Gastroesophageal sphincter (tissue), 4 donors: Measurements from ENCODE around the gene UIMC1. TPM values are rescaled to one million over a fixed set of nuclear protein-coding genes. Genes with fewer than 3 reads are reported as not detected.

Experiments
- ATAC-seq: fragments of 150-250 bp; one replicate; pipeline ENCODE4 v1.9.1; 2016; ENCODE audit warnings: mild to moderate bottlenecking, moderate library complexity
- H3K27ac ChIP-seq, 4 donors: fragments of 200-600 bp; sonication (generic) in 3 of 4; 1 replicate in 3 of 4; 2 replicates in 1 of 4; pipeline ENCODE4 v1.5.1; 2016 to 2019
- H3K27me3 ChIP-seq: fragments of 200-600 bp; sonication (generic); one replicate; pipeline ENCODE4 v1.5.1; 2019
- H3K36me3 ChIP-seq, 2 donors: fragments of 200-600 bp; sonication (generic); one replicate each; pipeline ENCODE4 v1.5.1; 2019; ENCODE audit warnings: control low read depth in 1 of 2
- H3K4me1 ChIP-seq, 3 donors: fragments of 200-600 bp; sonication (generic); 1 replicate in 2 of 3; 2 replicates in 1 of 3; pipeline ENCODE4 v1.5.1; 2016 to 2019; ENCODE audit warnings: control low read depth in 2 of 3
- H3K4me3 ChIP-seq, 2 donors: fragments of 200-600 bp; sonication (generic); one replicate each; pipeline ENCODE4 v1.5.1; 2019; ENCODE audit warnings: mild to moderate bottlenecking in 1 of 2, moderate library complexity in 1 of 2
- H3K9me3 ChIP-seq, 3 donors: fragments of 200-600 bp; sonication (generic); one replicate each; pipeline ENCODE4 v1.5.1; 2017 to 2019; ENCODE audit warnings: control low read depth in 2 of 3
- CTCF ChIP-seq, 4 experiments: fragments of 200-600 bp in 2 of 4; fragments of 450-650 bp in 2 of 4; sonication (generic) in 1 of 4; IDR thresholded peaks; one replicate each; pipeline ENCODE4 v1.5.1; 2017 to 2019; ENCODE audit warnings: antibody characterized with exemption in 4 of 4, mild to moderate bottlenecking in 2 of 4, moderate library complexity in 2 of 4
- EP300 ChIP-seq: sonication (generic); formaldehyde crosslinking; IDR thresholded peaks from one replicate; pipeline ENCODE4 v1.6.1; 2017; ENCODE audit warnings: antibody characterized with exemption, mild to moderate bottlenecking
- POLR2A ChIP-seq, 2 donors: fragments of 450-650 bp; IDR thresholded peaks; one replicate each; pipeline ENCODE4 v1.6.1; 2017; ENCODE audit warnings: antibody characterized with exemption in 2 of 2, mild to moderate bottlenecking in 2 of 2, moderate library complexity in 1 of 2
- POLR2AphosphoS5 ChIP-seq: sonication (generic); formaldehyde crosslinking; IDR thresholded peaks from one replicate; pipeline ENCODE4 v1.6.1; 2017; ENCODE audit warnings: antibody characterized with exemption
- WGBS, 2 donors: methylation state at CpG; one replicate each; pipeline ENCODE4 v1.1.5; 2018; ENCODE audit warnings: low coverage in 1 of 2; 5-methylcytosine and 5-hydroxymethylcytosine counted together
- total RNA-seq, 4 donors: library from RNA; depleted of rRNA; stranded (reverse); fragments of >200 nt; gene quantifications; one replicate each; pipeline ENCODE4 v1.1.0, GENCODE V29; 2016

The UIMC1 gene
- total RNA-seq, 4 donors from 2014 or later = 37.9 to 50.6 (median 44.7) TPM

DNA sequence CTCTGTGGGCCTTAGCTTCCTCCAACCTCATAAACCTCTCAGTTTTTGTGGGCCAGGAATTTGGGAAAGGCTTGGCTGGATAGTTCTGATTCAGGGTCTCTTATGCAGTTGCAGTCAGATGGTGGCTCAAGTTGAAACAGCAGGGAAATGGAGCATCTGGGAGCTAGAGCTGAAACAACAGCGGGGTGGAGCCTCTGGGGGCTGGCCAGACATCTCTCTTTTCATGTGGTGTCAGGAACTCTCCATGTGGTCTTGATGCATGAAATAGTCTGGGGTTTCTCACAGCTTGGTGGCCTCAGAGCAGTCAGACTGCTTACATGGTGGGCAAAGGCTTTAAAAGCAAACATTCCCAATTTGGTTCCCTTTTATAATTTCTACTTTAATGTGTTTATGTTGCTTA is 29.4 kb upstream of the UIMC1 start:
- peaks cover 0 to 21% of the 10 kb centered on the region in 2 donors for H3K36me3 ChIP-seq
- H3K27me3 ChIP-seq = no peaks in the 10 kb centered on the region
- ATAC-seq = no peak
- H3K4me3 ChIP-seq = no peak overlapping the region
- H3K9me3 ChIP-seq = peaks cover 0 to 6% (median 0%) of the 10 kb centered on the region in 3 donors
- no CpG with 5 or more reads among the region's 1 CpG for WGBS, 2 donors
- peaks cover 0 to 12% (median 0%) of the 10 kb centered on the region in 3 donors for H3K4me1 ChIP-seq
- H3K27ac ChIP-seq = no peak overlapping the region
- no peak for TF ChIP-seq CTCF (IDR thresholded peaks at IDR 0.05)
- TF ChIP-seq POLR2AphosphoS5 = no peak
- no peak for TF ChIP-seq EP300
- no peak for TF ChIP-seq POLR2A (IDR thresholded peaks at IDR 0.05)

DNA sequence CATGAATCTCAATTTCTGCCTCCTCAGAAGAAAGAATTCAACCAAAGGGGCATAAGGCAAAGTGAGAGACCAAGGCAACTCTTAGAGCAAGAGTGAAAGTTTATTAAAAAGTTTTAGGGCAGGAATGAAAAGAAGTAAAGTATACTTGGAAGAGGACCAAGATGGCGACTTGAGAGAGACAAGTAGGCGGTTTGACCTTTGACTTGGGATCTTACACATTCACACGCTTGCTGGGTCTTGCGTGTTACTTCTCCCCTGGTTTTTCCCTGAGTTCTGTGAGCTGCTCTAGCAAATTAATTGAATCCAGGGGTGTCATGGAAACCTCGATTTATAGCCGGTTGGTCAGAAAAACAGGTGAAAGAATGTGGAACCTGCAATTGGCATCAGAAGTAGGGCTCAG is 22.9 kb upstream of the UIMC1 start:
- no peak overlapping the region for H3K27ac ChIP-seq
- ATAC-seq = no peak
- peaks cover 0 to 12% (median 0%) of the 10 kb centered on the region in 3 donors for H3K9me3 ChIP-seq
- no peaks in the 10 kb centered on the region for H3K27me3 ChIP-seq
- no peak overlapping the region for H3K4me3 ChIP-seq
- H3K36me3 ChIP-seq = peaks cover 0 to 22% of the 10 kb centered on the region in 2 donors
- peaks cover 0 to 10% (median 0%) of the 10 kb centered on the region in 3 donors for H3K4me1 ChIP-seq
- 92 to 93% methylated on average over 5 of the region's 6 CpGs for WGBS, 2 donors
- no peak for TF ChIP-seq POLR2A (IDR thresholded peaks at IDR 0.05)
- no peak for TF ChIP-seq POLR2AphosphoS5
- TF ChIP-seq EP300 = no peak
- TF ChIP-seq CTCF (IDR thresholded peaks at IDR 0.05) = no peak

DNA sequence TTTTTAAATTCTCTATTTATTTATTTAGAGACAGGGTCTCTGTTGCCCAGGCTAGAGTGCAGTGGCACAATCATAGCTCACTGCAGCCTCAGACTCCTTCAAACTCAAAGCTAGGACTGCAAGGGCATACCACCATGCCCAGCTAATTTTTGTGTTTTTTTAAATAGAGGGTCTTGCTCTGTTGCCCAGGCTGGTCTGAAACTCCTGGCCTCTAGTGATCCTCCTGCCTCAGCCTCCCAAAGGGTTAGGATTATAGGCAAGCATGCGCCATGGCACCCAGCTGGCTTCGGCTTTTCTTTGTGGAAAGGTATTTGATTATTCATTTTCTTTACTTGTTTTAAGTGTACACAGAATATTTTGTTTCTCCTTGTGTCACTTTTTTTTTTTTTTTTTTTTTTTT is 21.1 kb upstream of the UIMC1 start:
- 94 to 100% methylated on average over 1 to 2 of the region's 2 CpGs for WGBS, 2 donors
- TF ChIP-seq POLR2A (IDR thresholded peaks at IDR 0.05) = no peak
- no peak for TF ChIP-seq POLR2AphosphoS5
- no peak for TF ChIP-seq CTCF (IDR thresholded peaks at IDR 0.05)
- TF ChIP-seq EP300 = no peak
- Histone ChIP-seq H3K27me3 (no peaks in the 10 kb centered on the region), H3K27ac (no peak overlapping the region), H3K36me3 (peaks cover 0 to 13% of the 10 kb centered on the region in 2 donors), H3K9me3 (peaks cover 0 to 12% (median 0%) of the 10 kb centered on the region in 3 donors), H3K4me1 (peaks cover 0 to 23% (median 3%) of the 10 kb centered on the region in 3 donors), H3K4me3 (no peak overlapping the region)
- no peak for ATAC-seq

GRCh38 chr5:177025101-177025601 is 18.6 kb upstream of the UIMC1 start:
- TF ChIP-seq EP300 (no peak), POLR2AphosphoS5 (no peak), CTCF (IDR thresholded peaks at IDR 0.05) (no peak), POLR2A (IDR thresholded peaks at IDR 0.05) (no peak)
- peaks cover 0 to 5% of the 10 kb centered on the region in 2 donors for H3K36me3 ChIP-seq
- no peaks in the 10 kb centered on the region for H3K9me3 ChIP-seq
- no peak for ATAC-seq
- WGBS, 2 donors = 56 to 63% methylated on average over 2 to 3 of the region's 3 CpGs
- peaks cover 0 to 36% (median 8%) of the 10 kb centered on the region in 3 donors for H3K4me1 ChIP-seq
- H3K4me3 ChIP-seq = no peak overlapping the region
- peak overlapping the region in 2 of 4 donors; percentile 7 to 8 for H3K27ac ChIP-seq
- no peaks in the 10 kb centered on the region for H3K27me3 ChIP-seq

DNA sequence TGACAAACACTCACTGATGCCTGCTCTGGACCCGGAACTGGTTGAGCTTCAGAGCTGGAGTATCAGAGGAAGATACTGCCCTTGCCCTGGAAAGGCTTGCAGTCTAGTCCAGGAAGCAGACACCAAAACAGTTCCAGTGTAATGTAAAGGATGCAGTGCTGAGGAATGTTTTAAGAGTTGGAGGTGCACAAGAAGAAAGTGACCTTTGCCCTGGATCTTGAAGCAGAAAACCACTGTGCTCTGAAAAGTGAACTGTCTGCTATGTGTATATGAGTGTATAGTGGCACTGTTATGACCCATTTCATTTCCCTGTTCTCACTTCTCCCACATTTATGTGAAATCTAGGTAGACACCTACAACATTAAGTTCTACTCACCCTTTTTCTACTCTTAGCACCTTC is 18.0 kb upstream of the UIMC1 start:
- Histone ChIP-seq H3K9me3 (no peaks in the 10 kb centered on the region), H3K27ac (peak overlapping the region in 2 of 4 donors; percentile 7 to 8), H3K36me3 (peaks cover 0 to 5% of the 10 kb centered on the region in 2 donors), H3K4me3 (no peak overlapping the region), H3K27me3 (no peaks in the 10 kb centered on the region), H3K4me1 (peaks cover 0 to 36% (median 8%) of the 10 kb centered on the region in 3 donors)
- no peak for ATAC-seq
- no CpG with 5 or more reads among the region's 1 CpG for WGBS, 2 donors
- TF ChIP-seq POLR2AphosphoS5 (no peak), POLR2A (IDR thresholded peaks at IDR 0.05) (no peak), CTCF (IDR thresholded peaks at IDR 0.05) (no peak), EP300 (no peak)
